Activated CD4-positive, alpha-beta T cell treated with anti-CD3 and anti-CD28 coated beads, Interleukin-2, amount 10 ng/mL, durations not matched to agents 24 days and 14 days (primary cell): Measurements from ENCODE around the gene TMEM41B. TPM values are rescaled to one million over a fixed set of nuclear protein-coding genes. Genes with fewer than 3 reads are reported as not detected.
"Not testable (repeated sequence)": the region's sequence is repeated elsewhere in the genome, so short reads cannot be mapped to it uniquely, and the experiment has no call there.

Experiments
- DNase-seq: peaks from one replicate; pipeline ENCODE4 v3.0.0; 2022
- H3K27ac Mint-ChIP-seq: one replicate; pipeline ENCODE4 v1.8.0; 2022; ENCODE audit warnings: mild to moderate bottlenecking, mixed read lengths
- H3K27me3 Mint-ChIP-seq: one replicate; pipeline ENCODE4 v1.8.0; 2022; ENCODE audit warnings: mixed read lengths
- H3K36me3 Mint-ChIP-seq: one replicate; pipeline ENCODE4 v1.8.0; 2022; ENCODE audit warnings: low read depth, mild to moderate bottlenecking, mixed read lengths
- H3K4me1 Mint-ChIP-seq: one replicate; pipeline ENCODE4 v1.8.0; 2021; ENCODE audit warnings: mixed read lengths
- H3K4me3 Mint-ChIP-seq: one replicate; pipeline ENCODE4 v1.8.0; 2022; ENCODE audit warnings: mild to moderate bottlenecking, moderate library complexity, mixed read lengths
- H3K9me3 Mint-ChIP-seq: one replicate; pipeline ENCODE4 v1.8.0; 2021; ENCODE audit warnings: mixed read lengths
- intact Hi-C: fragments of 100-400 bp; cut with micrococcal nuclease; formaldehyde crosslinking; loops from one replicate; pipeline ENCODE4 v1.15.1; 2023
- total RNA-seq: library from RNA; stranded (reverse); gene quantifications from 2 replicates; pipeline ENCODE4 v1.2.3, GENCODE V29; 2022

The TMEM41B gene
- total RNA-seq, 1 donor from 2014 or later = 30.5 TPM

- H3K9me3 Mint-ChIP-seq, intact Hi-C loops, H3K36me3 Mint-ChIP-seq, H3K4me1 Mint-ChIP-seq, H3K4me3 Mint-ChIP-seq, H3K27ac Mint-ChIP-seq, DNase-seq: not testable (repeated sequence)
- peaks cover 41% of the 10 kb centered on the region for H3K27me3 Mint-ChIP-seq
Observed at GRCh38 chr11:9319377-9320001, 5.1 kb upstream of the TMEM41B start.

GRCh38 chr11:9318442-9319376 is 4.3 kb upstream of the TMEM41B start:
- H3K4me3 Mint-ChIP-seq, H3K27ac Mint-ChIP-seq, intact Hi-C loops, H3K36me3 Mint-ChIP-seq, DNase-seq, H3K9me3 Mint-ChIP-seq: not testable (repeated sequence)
- peaks cover 11% of the 10 kb centered on the region for H3K4me1 Mint-ChIP-seq
- H3K27me3 Mint-ChIP-seq = peaks cover 41% of the 10 kb centered on the region

GRCh38 chr11:9316334-9316733 is 1.9 kb upstream of the TMEM41B start:
- Mint-ChIP-seq H3K4me3 (no peak overlapping the region), H3K36me3 (peaks cover 7% of the 10 kb centered on the region)

GRCh38 chr11:9315078-9315688 is 790 bp upstream of the TMEM41B start:
- DNase-seq = no peak
- Mint-ChIP-seq H3K9me3 (no peaks in the 10 kb centered on the region), H3K4me1 (peaks cover 38% of the 10 kb centered on the region), H3K27ac (peak overlapping the region; percentile 87), H3K4me3 (peak overlapping the region; percentile 99), H3K27me3 (peaks cover 27% of the 10 kb centered on the region), H3K36me3 (peaks cover 10% of the 10 kb centered on the region)
- intact Hi-C loops = no loop called here

More at GRCh38 chr11:9316334-9316733, 1.9 kb upstream of the TMEM41B start:
- H3K27me3 Mint-ChIP-seq = peaks cover 34% of the 10 kb centered on the region
- H3K9me3 Mint-ChIP-seq = no peaks in the 10 kb centered on the region
- no peak for DNase-seq
- no peak overlapping the region for H3K27ac Mint-ChIP-seq
- H3K4me1 Mint-ChIP-seq = peaks cover 30% of the 10 kb centered on the region
- intact Hi-C loops = no loop called here

GRCh38 chr11:9313648-9314290 is 624 bp downstream of the TMEM41B start:
- H3K27ac Mint-ChIP-seq = peak overlapping the region; percentile 97
- peaks cover 40% of the 10 kb centered on the region for H3K4me1 Mint-ChIP-seq
- H3K4me3 Mint-ChIP-seq = peak overlapping the region; percentile 99
- peaks cover 16% of the 10 kb centered on the region for H3K27me3 Mint-ChIP-seq
- DNase-seq = peak; percentile 76
- H3K36me3 Mint-ChIP-seq = peaks cover 15% of the 10 kb centered on the region
- no peaks in the 10 kb centered on the region for H3K9me3 Mint-ChIP-seq
- intact Hi-C loops = loop anchor here (1.0 to 5.0 kb wide), 6 partner anchors 49 to 1494 kb away; partner anchors contain the start of genes EIF4G2, IPO7 and WEE1

GRCh38 chr11:9310485-9311090 is 3.8 kb downstream of the TMEM41B start:
- no peaks in the 10 kb centered on the region for H3K27me3 Mint-ChIP-seq
- intact Hi-C loops = loop anchor here (1.0 to 5.0 kb wide), 2 partner anchors 46 to 1497 kb away; partner anchors contain the start of gene EIF4G2
- H3K36me3 Mint-ChIP-seq = peaks cover 23% of the 10 kb centered on the region
- no peak for DNase-seq
- no peak overlapping the region for H3K27ac Mint-ChIP-seq
- no peak overlapping the region for H3K4me3 Mint-ChIP-seq
- peaks cover 48% of the 10 kb centered on the region for H3K4me1 Mint-ChIP-seq
- H3K9me3 Mint-ChIP-seq = peaks cover 4% of the 10 kb centered on the region

GRCh38 chr11:9304178-9304577 is 10.2 kb downstream of the TMEM41B start:
- Mint-ChIP-seq H3K4me3 (no peak overlapping the region), H3K36me3 (peaks cover 9% of the 10 kb centered on the region), H3K27ac (no peak overlapping the region), H3K4me1 (peaks cover 9% of the 10 kb centered on the region), H3K9me3 (peaks cover 4% of the 10 kb centered on the region), H3K27me3 (no peaks in the 10 kb centered on the region)
- intact Hi-C loops = no loop called here
- DNase-seq = no peak

- no peak overlapping the region for H3K27ac Mint-ChIP-seq
- peaks cover 5% of the 10 kb centered on the region for H3K4me1 Mint-ChIP-seq
- H3K27me3 Mint-ChIP-seq = no peaks in the 10 kb centered on the region
- H3K36me3 Mint-ChIP-seq = peaks cover 7% of the 10 kb centered on the region
- no peak for DNase-seq
- H3K9me3 Mint-ChIP-seq = no peaks in the 10 kb centered on the region
- intact Hi-C loops = no loop called here
- H3K4me3 Mint-ChIP-seq = no peak overlapping the region
Observed at GRCh38 chr11:9302448-9302847, 11.9 kb downstream of the TMEM41B start.

GRCh38 chr11:9301720-9302119 is 12.7 kb downstream of the TMEM41B start:
- peaks cover 4% of the 10 kb centered on the region for H3K36me3 Mint-ChIP-seq
- no peaks in the 10 kb centered on the region for H3K9me3 Mint-ChIP-seq
- H3K4me3 Mint-ChIP-seq = no peak overlapping the region
- no peaks in the 10 kb centered on the region for H3K27me3 Mint-ChIP-seq
- no peak for DNase-seq
- H3K27ac Mint-ChIP-seq = no peak overlapping the region
- intact Hi-C loops = no loop called here
- peaks cover under 1% of the 10 kb centered on the region for H3K4me1 Mint-ChIP-seq

GRCh38 chr11:9293646-9294045 is 20.7 kb downstream of the TMEM41B start:
- Mint-ChIP-seq H3K9me3 (no peaks in the 10 kb centered on the region), H3K36me3 (peaks cover 18% of the 10 kb centered on the region), H3K27me3 (no peaks in the 10 kb centered on the region), H3K27ac (no peak overlapping the region), H3K4me3 (no peak overlapping the region), H3K4me1 (peaks cover 8% of the 10 kb centered on the region)
- no peak for DNase-seq
- intact Hi-C loops = no loop called here

GRCh38 chr11:9285850-9286587 is 28.4 kb downstream of the TMEM41B start:
- Mint-ChIP-seq H3K27ac (no peak overlapping the region), H3K36me3 (peaks cover 26% of the 10 kb centered on the region), H3K4me3 (no peak overlapping the region), H3K27me3 (no peaks in the 10 kb centered on the region), H3K4me1 (peaks cover 11% of the 10 kb centered on the region), H3K9me3 (no peaks in the 10 kb centered on the region)
- intact Hi-C loops = no loop called here
- no peak for DNase-seq

- intact Hi-C loops = loop anchor here (1.0 to 2.0 kb wide), 2 partner anchors 16 to 30 kb away; partner anchors contain the start of gene DENND5A
- Mint-ChIP-seq H3K4me1 (peaks cover 12% of the 10 kb centered on the region), H3K9me3 (no peaks in the 10 kb centered on the region), H3K27ac (peak overlapping the region; percentile 31), H3K4me3 (peak overlapping the region; percentile 70), H3K36me3 (peaks cover 18% of the 10 kb centered on the region), H3K27me3 (no peaks in the 10 kb centered on the region)
- peak; percentile 92 for DNase-seq
Observed at GRCh38 chr11:9280655-9281301, 33.6 kb downstream of the TMEM41B start.
